ENCODE results near the gene BSND. TPM values are rescaled to one million over a fixed set of nuclear protein-coding genes. Genes with fewer than 3 reads are reported as not detected.
A peak's percentile ranks its signal among the peaks of the same experiment; 100 is the strongest.
"Not testable (repeated sequence)": the region's sequence is repeated elsewhere in the genome, so short reads cannot be mapped to it uniquely, and the experiment has no call there.

BSND gene
- polyA plus RNA-seq (ENCODE audit: insufficient read length in 4 of 4), result 1 to 10 TPM in 3 of 4 donors, under 1 TPM in 1; 0.08 to 5.0 (median 4.0) TPM

DNA sequence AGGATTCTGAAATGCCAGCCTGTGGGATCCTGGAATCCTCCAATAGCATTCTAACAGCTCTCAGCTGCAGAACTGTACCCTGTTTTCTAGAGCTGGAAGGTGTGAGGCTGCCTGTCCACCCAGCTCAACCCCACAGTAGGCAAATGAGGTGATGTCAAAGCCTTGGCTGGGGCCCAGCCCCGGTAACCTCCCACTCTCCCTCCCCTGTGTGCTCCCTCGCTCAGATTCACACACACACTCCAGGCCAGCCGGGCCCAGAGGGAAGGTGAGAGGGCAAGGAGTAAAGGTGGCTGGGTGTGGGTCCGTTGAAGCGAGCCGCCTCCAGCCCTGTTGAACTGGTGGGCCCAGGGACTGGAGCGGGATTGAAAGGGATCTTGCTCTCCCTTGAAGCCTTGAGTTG is at the start of gene BSND:
TSS of gene BSND (plus strand) at position 257 of the 400 bp plus-strand sequence. CDS start 254 bp downstream, outside the sequence.
- DNase-seq (ENCODE audit: low read depth in 4 of 4, low spot score in 3 of 4), result no peak

DNA sequence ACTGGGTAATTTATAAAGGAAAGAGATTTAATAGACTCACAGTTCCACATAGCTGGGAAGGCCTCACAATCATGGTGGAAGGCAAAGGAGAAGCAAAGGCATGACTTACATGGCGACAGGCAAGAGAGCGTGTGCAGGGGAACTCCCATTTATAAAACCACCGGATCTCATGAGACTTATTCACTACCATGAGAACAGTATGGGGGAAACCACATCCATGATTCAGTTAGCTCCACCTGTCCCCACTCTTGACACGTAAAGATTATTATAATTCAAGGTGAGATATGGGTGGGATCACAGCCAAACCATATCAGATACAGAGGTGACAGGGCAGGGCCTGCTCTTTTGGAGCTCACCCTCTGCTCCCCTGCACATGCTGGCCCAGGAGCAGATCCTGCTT is 49.7 kb upstream of the BSND start:
- DNase-seq (ENCODE audit: low read depth in 4 of 4, low spot score in 3 of 4), result no peak

DNA sequence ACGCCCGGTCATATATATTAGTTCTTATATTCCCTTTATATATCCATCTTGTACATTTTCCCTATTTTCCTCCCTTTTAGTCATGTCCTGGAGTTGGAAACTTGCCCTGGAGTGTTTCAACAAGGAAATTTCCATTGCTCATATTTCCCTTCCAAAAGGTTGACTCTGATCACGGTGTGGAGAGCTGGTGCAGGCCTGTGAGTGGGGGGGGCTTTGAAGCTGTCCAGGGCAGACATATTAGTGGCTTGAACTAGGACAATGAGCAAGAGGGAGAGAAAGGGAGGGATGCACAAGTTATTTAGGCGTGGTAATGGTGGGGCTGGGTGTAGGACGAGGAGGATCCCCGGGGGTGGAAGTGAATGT is 48.7 kb upstream of the BSND start:
- no peak for DNase-seq (ENCODE audit: low read depth in 4 of 4, low spot score in 3 of 4)

DNA sequence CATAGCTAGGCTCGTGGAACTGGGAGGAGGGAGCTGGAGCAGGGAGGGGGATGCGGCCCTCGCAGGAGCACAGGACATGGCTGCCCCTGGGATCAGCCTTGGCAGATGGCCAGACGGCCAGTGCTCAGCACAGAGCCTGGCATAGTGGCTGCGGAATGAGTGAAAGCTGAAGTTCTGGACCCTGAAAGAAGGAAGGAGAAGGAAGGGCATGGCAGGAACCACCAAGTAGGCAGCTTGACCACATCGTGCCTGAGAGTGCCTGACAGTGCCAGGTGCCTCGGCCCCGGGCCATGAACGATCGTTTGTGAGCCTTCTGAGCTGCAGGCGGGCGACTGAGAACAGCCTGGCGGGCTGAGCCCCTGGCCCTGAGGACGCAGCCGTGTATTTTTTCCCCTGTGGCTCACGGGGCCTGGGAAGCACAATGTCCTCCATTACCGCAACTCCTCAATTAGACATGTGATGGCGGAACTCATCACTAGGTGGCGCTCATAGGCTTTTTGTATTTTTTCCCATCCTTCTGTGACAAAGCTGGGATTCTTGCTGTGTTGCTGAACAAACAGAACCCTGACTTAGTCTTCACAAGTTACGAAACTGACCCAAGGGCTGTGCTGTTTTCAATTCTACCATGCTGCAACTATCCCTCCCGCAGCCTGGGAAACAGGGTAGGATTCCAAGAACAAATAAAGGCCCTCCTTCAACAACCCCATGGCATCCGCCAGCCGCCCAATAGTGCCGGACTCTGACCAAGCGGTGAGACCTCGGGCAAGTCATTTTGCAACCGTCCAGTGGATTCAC is 48.2 kb upstream of the BSND start:
- peak; percentile 63 to 80 (median 74) for DNase-seq (ENCODE audit: low read depth in 4 of 4, low spot score in 3 of 4)

DNA sequence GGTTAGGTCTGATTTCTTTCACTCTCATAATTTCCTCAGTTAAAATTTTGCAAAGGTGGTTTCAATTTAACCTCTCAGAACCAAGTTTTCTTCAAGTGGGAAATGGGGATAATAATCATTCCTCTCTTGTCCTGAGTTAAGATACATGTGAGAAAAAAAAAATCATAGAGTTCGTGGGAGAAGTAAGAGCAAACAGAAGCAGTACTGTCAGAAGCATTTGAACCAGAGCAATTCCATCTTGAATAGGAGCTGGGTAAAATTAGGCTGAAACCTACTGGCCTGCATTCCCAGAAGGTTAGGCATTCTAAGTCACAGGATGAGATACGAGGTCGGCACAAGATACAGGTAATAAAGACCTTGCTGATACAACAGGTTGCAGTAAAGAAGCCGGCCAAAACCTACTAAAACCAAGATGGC is 46.9 kb upstream of the BSND start:
- DNase-seq (ENCODE audit: low read depth in 4 of 4, low spot score in 3 of 4), result no peak

DNA sequence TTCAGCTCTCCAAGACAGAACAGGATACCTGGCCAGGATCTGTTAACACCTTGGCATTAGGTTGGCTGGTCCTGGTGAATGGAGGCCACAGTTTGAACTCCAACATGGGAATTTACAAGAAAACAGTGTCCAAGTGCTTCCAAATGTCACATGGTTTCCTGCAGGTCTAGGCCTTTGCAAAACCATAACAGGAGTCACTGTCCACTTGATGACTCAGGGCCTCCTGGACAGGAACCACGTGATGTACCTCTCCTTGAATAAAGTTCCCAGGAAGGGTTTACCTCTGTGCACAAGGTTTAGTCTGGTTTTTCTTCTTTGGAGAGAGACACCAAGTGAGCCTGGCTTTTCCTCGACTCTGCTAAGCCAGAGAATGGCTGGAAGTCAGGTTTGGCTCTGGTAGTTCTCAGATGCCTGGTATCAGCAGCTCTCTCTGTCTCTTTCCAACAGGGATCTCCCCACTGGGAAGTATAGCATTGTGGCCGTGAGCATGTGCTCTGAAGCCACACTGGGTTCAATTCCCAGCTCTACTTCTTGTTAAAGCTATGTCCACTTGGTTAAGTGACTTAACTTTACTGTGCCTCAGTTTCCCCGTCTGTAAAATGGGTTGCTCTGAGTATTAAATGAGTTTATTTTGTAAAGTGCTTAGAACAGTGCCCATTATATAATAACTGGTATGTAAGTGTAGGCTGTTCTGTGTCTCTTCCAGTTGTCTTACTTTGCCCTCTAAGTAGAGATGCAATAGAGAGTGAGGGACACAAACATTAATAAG is 45.6 kb upstream of the BSND start:
- no peak for DNase-seq (ENCODE audit: low read depth in 4 of 4, low spot score in 3 of 4)

DNA sequence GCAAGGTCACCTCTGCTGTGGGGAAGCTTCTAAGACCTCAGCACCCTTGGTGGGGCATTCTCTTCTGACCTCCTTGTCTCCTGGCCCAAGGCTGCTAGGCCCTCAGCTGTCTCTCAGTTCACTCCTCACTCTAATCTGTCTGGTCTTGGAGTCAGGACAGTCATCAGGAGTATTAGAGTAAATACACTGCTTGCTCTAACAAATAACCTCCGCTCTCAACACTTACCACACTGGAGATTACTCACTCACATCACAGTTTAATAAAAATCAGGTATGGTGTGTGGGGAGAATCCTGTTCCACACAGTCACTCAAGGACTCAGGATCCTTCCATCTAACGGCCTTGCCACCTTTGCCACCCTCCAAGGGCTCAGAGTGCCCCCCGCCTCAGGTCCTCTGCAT is 44.9 kb upstream of the BSND start:
- DNase-seq (ENCODE audit: low read depth in 4 of 4, low spot score in 3 of 4), result no peak

DNA sequence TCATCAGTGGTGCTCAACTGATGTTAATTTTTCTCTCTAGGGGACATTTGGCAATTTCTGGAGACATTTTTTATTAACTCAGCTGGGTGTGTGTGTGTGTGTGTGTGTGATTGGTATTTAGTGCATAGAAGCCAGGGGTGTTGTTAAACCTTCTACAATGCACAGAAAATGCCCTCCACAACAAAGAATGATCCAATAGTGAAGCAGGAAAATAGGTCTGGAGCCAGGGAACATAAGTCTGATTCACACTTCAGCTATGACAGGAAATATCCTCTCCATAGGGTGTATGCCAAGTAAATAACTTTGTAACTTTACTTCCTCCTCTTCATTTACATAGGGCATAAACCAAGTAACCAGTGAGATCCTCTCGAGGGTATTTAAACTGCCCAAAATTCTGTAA is 43.4 kb upstream of the BSND start:
- DNase-seq (ENCODE audit: low read depth in 4 of 4, low spot score in 3 of 4), result no peak

DNA sequence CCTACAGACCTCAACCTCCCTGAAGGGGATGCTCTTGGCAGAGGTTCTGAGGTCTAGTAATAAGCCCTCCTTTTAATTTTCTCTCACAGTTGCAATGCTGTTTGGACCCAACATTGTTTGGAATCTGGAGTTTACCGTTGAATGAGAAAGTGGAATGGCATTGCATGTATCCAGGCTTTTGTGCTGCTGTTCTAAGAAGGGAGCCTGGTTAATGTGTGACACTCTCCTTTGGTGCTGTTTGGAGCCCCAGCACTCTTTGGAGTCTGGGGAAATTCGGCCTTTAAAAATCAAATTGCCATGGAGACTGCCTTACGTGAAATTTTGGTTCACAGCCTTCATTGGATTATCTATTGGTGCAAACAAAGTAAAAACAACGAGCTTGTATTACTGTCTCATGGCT is 42.0 kb upstream of the BSND start:
- no peak for DNase-seq (ENCODE audit: low read depth in 4 of 4, low spot score in 3 of 4)

DNA sequence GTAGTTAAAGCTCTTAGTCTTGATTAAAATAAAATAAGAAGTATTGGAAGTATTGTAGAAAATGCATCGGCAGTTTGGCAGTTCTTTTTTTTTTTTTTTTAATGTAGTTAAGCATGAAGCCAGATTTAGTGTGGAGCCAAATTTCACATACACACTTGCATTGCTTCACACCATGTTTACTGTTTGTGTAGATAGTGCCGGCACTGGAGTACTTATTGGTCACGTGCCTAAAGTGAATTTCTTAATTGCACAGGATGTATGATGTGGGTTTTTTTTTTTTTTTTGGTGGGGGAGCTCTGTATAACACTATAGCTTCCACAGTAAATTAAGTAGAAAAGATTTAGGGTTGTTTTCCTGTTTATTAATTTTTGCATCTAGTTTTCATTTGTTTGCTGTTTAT is 39.5 kb upstream of the BSND start:
- no peak for DNase-seq (ENCODE audit: low read depth in 4 of 4, low spot score in 3 of 4)

DNA sequence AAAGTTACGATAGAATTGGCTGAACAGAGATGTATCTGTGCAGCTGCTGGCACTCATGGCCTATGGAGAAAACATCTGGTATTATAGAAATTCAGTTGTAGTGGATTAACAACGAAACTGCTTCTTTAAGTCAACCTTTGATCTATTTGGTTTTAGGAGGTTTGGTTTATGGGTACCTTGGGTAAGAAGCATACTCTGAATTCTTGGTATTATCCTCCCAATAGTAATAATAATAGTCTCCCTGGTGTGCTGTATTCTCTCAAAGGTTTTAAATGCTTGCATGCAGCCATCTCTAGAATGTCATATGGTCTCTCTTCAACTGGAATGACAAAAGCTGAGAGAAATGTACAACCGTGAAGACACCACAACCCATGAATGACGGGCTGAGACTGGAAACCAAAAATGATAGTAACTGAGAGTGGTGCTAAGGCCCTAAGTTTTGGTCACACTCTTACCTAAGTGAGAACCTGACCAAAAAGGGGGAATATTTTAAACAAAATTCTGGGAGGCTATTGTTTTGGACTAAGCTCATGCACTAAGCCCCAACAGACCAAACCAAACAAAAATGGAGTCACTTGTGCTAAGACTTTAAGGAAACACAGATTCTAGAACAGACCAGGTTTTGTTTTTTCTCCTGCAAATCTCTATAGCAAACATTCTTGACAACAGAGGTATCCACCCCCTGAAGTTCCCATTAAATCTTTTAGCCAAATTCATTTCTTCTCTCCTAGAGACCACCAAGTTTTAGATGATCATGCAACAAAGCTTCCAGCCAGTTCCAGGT is 35.9 kb upstream of the BSND start:
- DNase-seq (ENCODE audit: low read depth in 4 of 4, low spot score in 3 of 4), result no peak

DNA sequence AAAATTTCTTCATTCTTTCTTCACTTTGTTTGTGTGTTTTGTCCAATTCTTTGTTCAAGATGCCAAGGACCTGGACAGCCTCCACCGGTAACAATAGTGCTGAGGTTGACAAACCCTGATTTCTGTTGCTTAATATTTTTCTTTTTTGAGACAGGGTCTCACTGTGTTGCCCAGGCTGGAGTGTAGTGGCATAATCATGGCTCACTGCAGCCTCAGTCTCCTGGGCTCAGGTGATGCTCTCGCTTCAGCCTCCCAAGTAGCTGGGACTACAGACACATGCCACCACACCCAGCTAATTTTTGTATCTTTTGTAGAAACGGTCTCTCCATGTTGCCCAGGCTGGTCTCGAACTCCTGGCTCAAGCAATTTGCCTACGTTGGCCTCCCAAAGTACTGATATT is 34.9 kb upstream of the BSND start:
- not testable (repeated sequence) for DNase-seq (ENCODE audit: low read depth in 4 of 4, low spot score in 3 of 4)

DNA sequence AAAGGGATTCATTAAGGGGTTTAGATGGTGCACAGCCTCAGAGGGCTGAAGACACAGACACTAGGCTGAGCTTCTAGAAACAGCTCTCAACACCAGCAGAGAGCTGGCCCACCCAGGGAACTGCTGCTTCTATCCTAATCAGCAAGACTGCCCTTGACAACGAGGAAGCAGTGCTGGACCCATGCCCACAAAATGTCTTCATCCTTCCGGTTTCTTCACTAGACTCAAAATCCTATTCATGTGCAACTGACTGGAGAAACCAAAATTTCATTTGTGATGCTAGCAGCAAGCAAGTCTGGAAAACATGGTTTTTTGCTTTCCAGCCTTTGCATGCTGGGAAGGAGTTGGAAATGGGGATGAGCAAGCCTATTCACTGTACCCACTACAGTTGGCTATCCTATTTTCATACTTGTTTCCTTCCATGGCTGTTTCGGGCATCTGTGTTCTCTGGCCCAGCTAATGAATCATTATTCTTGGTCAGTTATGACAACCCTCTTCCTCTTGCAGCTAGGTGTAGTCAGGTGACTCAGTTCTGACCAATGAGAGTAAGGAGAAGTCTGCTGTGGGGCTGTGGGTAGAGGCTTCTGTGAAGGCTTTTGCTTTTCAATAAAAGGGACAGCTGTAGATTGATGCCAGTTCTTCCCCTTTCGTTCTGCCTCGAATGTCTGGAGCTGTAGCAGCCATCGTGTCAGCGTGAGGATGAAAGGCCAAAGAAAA is 33.0 kb upstream of the BSND start:
- DNase-seq (ENCODE audit: low read depth in 4 of 4, low spot score in 3 of 4), result no peak

DNA sequence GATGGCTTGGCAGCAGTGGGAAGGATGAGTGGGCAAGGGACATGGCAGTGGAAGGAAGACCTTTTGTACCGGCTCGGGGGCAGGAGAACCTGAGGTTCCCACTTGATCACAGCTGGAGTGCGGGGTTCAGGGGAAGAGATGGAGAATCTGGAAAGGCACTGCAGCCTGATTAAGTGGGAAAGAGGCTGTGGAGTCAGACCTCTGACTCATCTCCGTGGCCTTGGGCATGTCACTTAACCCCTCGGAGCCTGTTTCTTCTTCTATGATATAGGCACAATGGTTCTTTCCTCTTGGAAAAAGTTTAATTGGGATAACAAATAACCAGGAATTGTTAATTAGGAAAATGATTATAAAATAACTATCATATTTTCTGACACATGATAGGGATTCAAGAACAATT is 31.4 kb upstream of the BSND start:
- no peak for DNase-seq (ENCODE audit: low read depth in 4 of 4, low spot score in 3 of 4)

DNA sequence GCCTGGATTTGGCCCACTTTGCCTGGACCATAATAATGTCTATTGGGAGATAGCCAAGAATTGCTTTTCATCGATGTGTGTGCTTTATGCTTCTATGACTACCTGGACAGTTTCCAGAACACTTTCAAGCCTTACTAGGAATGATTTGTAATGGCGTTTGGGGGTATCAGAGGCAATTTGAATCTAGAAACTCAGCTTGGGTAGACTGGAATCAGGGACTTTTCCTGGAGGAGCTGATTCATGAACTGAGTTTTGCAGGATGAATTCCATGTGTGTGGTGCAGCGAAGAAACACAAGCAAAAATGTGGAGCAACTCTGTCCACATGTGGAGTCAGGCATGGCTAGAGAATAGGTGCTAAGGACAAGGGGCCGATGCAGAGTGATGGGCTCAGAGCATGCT is 30.2 kb upstream of the BSND start:
- no peak for DNase-seq (ENCODE audit: low read depth in 4 of 4, low spot score in 3 of 4)

DNA sequence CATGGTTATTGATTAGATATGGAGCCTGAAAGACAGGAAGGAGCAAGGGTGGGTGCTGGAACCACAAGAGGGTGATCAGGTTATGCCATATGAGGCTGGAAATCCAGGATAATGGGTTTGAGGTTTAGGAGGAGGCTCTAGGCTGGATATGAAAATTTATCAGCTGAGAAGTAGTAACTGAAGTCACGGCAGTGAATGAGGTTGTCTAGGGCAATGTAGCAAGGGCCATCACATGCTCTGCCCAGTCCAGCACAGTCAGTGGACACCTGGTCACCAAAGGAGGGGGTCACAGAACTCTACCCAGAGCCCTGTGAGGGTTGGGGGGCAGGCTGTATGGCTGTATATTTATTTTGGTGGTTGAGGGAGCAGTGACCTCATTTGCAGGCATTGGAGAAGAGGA is 28.9 kb upstream of the BSND start:
- DNase-seq (ENCODE audit: low read depth in 4 of 4, low spot score in 3 of 4), result no peak

DNA sequence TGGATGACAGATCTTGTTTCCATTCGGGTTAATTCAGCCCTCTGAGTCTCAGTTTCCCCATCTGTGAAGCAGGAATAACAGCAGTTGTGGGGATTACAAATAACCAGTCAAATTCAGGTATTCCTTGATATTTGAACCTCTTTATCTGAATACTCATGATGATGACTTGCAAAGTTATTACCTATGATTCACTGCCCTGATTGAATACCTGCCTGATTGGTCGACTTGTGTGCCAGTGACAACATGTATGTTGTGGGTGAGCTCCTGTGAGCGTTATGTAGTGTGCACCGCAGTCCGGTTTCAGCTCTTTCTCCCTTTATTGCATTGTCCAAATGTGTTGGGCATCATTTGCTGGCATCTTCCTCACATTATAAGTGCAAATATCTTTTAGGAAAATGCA is 27.8 kb upstream of the BSND start:
- no peak for DNase-seq (ENCODE audit: low read depth in 4 of 4, low spot score in 3 of 4)

DNA sequence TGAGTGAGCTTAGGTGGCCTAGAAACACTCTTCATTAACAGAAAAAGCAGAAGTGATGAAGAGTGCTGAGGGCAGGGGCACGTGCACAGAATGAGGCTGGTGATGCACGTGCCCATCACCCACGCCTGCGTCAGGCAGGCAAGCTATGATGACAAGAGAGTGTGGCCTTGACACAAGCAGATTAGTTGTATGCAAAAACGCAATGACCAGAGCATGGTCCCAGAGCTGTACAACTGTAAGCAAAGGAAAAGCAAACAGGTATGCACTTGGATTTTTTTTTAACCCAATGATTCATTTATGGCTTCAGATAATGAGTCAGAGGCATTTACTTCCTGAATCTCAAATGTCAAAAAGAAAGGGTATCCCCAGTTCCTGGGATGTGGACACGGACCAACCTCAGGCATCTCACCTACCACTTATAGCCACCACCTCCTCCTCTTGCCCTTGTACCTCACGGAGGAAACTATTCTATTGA is 27.4 kb upstream of the BSND start:
- no peak for DNase-seq (ENCODE audit: low read depth in 4 of 4, low spot score in 3 of 4)

DNA sequence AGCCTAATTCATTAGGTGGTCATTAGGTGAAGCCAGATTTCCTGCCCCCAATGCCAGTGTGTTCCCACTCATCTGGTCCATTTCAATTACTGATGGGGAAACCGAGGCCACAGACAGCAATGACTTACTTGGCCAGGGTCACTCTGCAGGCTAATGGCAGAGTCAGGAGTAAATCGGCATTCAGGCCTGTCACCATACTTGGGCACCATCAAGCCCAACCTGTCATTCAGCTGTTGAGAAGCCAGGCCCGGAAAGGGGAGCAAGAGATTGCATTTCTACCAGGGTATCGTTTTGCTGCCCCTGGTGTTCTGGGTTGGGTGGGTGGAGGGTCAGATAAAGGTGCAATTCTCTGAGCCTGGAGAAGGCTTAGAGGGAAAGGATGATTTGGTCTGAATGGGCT is 26.3 kb upstream of the BSND start:
- DNase-seq (ENCODE audit: low read depth in 4 of 4, low spot score in 3 of 4), result no peak

DNA sequence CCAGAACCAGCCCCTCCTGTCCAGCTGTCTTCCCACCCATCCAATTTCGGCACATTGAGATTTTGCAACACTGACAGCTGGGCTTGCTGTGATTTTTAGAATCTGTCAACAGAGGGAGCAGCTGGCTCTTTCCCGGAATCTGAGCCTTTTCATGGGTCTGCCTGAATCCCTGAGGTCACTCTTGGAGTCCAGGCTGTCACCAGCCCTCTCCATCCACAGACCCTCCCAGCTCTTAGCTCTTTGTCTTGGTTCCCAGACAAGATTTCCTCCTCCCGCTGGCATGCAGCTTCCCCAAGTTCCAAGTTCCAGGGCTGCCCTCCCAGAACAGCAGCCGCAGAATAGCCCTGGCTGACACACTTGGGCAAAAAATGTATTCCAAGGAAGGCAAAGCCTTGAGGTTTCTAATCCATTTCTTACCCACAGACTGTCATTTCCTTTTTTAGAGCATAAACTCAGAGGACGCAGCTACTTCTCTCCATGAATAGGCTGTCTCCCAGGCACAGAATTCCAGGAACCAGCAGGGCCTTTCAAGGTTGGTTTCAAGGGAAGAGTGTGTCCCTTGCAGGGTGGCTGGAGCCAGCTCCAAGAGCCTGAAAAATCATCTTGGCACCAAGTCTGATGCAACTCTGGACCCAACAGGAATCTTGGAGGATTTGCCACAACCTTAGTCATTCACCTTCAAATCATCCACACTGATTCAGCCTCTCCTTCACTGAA is 25.4 kb upstream of the BSND start:
- DNase-seq (ENCODE audit: low read depth in 4 of 4, low spot score in 3 of 4), result no peak

Measured in left renal pelvis (tissue), 4 donors.